Esophagus muscularis mucosa (tissue), 3 donors: ENCODE data around the gene LCK.

Experiments
- POLR2A ChIP-seq: fragments of 450-650 bp; IDR thresholded peaks from one replicate; pipeline ENCODE4 v1.6.1; 2017; ENCODE audit warnings: antibody characterized with exemption, moderate library complexity, mild to moderate bottlenecking, low read depth
- POLR2AphosphoS5 ChIP-seq, 2 donors: sonication (generic); formaldehyde crosslinking; IDR thresholded peaks; one replicate each; pipeline ENCODE4 v1.6.1; 2017; ENCODE audit warnings: antibody characterized with exemption in 2 of 2
- TF ChIP-seq, protein P1 (sequence below), 3 experiments: fragments of 200-600 bp in 2 of 3; fragments of 450-650 bp in 1 of 3; sonication (generic) in 2 of 3; IDR thresholded peaks; one replicate each; pipeline ENCODE4 v1.5.1; 2017 to 2019; ENCODE audit warnings: antibody characterized with exemption in 3 of 3, mild to moderate bottlenecking in 2 of 3, moderate library complexity in 1 of 3

DNA sequence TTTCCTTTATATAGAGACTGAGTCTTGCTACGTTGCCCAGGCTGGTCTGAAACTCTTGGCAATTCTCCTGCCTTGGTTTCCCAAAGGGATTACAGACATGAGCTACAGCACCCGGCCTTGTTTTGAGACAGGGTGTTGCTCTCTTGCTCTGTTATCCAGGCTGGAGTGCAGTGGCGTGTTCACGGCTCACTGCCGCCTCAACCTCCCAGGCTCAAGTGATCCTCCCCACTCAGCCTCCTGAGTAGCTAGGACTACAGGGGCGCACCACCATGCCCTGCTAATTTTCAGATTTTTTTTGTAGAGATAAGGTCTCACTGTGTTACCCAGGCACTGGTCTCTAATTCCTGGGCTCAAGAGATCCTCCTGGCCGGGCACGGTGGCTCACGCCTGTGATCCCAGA, 14.8 kb downstream of the LCK start:
- TF ChIP-seq, protein P1, sequence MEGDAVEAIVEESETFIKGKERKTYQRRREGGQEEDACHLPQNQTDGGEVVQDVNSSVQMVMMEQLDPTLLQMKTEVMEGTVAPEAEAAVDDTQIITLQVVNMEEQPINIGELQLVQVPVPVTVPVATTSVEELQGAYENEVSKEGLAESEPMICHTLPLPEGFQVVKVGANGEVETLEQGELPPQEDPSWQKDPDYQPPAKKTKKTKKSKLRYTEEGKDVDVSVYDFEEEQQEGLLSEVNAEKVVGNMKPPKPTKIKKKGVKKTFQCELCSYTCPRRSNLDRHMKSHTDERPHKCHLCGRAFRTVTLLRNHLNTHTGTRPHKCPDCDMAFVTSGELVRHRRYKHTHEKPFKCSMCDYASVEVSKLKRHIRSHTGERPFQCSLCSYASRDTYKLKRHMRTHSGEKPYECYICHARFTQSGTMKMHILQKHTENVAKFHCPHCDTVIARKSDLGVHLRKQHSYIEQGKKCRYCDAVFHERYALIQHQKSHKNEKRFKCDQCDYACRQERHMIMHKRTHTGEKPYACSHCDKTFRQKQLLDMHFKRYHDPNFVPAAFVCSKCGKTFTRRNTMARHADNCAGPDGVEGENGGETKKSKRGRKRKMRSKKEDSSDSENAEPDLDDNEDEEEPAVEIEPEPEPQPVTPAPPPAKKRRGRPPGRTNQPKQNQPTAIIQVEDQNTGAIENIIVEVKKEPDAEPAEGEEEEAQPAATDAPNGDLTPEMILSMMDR (IDR thresholded peaks at IDR 0.05), result no peak
- TF ChIP-seq POLR2A (no peak), POLR2AphosphoS5 (IDR thresholded peaks at IDR 0.05) (no peak)
